GM12873 (cell line): ENCODE results near the gene SYF2.

Source experiments
- TF ChIP-seq, protein P1 (sequence below): IDR thresholded peaks from 2 replicates; pipeline ENCODE4 v1.5.1; 2012; ENCODE audit warnings: low read depth, mild to moderate bottlenecking, moderate library complexity, low read length, control low read depth; ENCODE audit not compliant: insufficient read depth; ENCODE audit errors: missing control alignments

SYF2 gene

DNA sequence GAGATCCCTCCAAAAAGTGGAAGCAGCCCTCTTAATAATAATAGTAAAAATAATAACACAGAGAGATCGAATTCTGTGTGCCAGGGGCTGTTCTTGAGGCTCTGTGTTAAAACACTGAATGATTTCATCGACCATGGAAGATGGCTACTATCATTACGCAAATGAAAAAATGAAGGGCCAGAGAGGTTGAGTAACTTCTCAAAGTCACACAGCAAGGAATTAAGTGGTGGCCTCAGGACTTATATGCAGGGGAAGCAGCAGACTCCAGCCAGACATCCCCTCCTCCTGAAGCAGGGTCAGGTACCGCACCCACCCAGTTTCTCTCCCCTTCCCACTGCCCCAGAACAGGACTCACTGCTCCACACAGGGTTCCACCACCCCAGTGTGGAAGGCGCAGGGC, 40.1 kb downstream of the SYF2 start:
- TF ChIP-seq, protein P1, sequence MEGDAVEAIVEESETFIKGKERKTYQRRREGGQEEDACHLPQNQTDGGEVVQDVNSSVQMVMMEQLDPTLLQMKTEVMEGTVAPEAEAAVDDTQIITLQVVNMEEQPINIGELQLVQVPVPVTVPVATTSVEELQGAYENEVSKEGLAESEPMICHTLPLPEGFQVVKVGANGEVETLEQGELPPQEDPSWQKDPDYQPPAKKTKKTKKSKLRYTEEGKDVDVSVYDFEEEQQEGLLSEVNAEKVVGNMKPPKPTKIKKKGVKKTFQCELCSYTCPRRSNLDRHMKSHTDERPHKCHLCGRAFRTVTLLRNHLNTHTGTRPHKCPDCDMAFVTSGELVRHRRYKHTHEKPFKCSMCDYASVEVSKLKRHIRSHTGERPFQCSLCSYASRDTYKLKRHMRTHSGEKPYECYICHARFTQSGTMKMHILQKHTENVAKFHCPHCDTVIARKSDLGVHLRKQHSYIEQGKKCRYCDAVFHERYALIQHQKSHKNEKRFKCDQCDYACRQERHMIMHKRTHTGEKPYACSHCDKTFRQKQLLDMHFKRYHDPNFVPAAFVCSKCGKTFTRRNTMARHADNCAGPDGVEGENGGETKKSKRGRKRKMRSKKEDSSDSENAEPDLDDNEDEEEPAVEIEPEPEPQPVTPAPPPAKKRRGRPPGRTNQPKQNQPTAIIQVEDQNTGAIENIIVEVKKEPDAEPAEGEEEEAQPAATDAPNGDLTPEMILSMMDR: no peak

- TF ChIP-seq, protein P1: no peak
These were observed 42.0 kb downstream of the SYF2 start for GRCh38 chr1:25190260-25190659.

- TF ChIP-seq, protein P1: no peak
These were observed 45.2 kb downstream of the SYF2 start for GRCh38 chr1:25187077-25187476.

DNA sequence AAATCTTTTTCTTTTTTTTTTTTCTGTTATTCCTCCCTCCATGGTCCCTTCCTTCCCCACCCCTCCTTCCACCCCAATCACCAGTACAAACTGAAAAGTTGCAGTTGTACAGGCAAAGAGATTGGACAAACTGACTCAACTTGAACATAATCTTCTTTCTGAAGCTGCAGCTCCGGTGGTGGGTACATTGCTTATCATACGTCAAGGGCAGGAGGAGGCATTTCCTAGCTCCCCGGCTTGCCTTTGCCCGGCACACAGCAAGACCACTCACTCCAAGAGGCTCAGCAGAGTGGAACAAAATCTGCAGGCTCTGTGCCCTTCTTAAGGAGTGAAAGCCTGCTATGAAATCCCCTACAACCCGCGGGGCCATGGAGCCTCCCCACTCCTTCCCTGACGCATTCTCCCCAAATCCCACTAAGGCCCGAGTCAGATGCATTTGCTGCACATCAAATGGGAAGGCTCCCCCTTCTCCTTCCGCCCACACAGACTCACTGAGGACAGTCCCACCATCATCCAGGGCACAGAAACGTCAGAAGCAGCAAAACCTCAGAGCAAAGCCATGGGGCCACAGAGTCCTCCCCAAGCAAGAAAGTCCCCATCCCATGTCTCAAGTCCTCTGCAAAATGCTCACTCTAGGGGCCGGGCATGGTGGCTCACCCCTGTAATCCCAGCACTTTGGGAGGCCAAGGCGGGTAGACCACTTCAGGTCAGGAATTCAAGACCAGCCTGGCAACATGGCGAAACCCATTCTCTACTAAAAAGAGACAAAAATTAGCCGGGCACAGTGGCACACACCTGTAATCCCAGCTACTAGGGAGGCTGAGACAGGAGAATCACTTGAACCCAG, 45.9 kb downstream of the SYF2 start:
- TF ChIP-seq, protein P1: no peak

GRCh38 chr1:25185409-25186160, 46.7 kb downstream of the SYF2 start:
- TF ChIP-seq, protein P1: no peak

DNA sequence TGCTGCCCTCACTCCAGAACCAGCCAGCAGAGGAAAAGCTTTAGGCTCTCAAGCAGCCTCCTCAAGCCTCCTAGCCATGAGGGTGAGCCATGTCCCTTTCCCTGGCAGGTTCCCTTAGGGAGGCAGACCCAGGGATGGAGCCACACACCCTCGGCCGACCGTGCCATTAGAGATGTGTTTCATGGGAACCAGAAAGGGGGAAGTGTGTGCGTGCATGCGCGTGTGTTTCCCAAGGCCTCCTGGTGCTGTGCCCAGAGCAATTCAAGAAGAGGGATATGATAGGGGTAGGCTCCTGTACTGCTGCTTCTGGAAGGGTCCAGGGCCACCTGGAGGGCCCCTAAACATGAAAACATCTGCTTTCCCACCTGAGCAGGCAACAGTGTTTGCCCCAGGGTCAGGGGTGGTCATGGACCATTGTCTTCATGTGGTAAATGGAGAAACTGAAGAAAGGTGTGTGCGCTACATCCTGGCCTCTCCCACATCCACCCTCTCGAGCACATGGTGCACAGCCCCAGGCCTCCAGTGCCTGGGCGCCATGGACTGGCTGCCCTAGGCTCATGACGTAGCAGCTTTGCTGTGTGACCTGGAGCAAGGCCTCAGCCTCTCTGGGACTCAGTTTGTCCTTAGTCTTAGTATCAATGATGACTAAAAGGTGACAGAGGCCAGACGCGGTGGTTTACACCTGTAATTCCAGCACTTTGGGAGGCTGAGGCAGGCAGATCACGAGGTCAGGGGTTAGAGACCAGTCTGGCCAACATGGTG, 48.1 kb downstream of the SYF2 start:
- TF ChIP-seq, protein P1: no peak
